A673 (cell line): ENCODE data around the gene ZBP1.

Experiments
- EZH2 ChIP-seq: fragments of 200-600 bp; sonication (generic); IDR thresholded peaks from 2 replicates; pipeline ENCODE4 v1.6.1; 2017; ENCODE audit warnings: borderline replicate concordance, low read depth, mild to moderate bottlenecking, mixed read lengths, antibody characterized with exemption, low read length; ENCODE audit not compliant: poor library complexity, severe bottlenecking
- TF ChIP-seq, protein P1 (sequence below): fragments of 300-800, 200-600 bp; sonication (generic); conservative IDR thresholded peaks from 2 replicates; pipeline ENCODE4 v1.5.1; 2017; ENCODE audit warnings: low read depth, mild to moderate bottlenecking, antibody characterized with exemption, low read length, moderate library complexity, mixed read lengths

DNA sequence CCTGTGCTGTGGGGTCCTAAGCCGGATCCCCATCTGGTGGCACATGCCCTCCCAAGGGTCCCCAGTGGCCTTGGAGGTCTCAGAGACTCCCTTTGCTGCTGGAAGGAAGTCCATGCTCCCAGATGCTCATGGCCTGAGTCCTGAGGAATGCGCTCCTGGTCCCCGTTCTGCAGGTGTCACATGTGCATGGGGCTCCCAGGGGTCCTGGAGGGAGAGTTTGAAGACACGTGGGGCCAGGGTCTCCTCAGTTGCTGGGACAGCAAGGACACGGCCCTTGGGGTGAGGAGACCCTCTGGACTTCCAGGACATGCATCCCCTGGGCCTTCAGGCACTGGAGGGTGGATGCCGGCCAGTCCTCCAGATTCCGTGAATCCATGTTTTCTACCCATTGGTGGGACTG is 11.7 kb downstream of the ZBP1 start:
- TF ChIP-seq, protein P1, sequence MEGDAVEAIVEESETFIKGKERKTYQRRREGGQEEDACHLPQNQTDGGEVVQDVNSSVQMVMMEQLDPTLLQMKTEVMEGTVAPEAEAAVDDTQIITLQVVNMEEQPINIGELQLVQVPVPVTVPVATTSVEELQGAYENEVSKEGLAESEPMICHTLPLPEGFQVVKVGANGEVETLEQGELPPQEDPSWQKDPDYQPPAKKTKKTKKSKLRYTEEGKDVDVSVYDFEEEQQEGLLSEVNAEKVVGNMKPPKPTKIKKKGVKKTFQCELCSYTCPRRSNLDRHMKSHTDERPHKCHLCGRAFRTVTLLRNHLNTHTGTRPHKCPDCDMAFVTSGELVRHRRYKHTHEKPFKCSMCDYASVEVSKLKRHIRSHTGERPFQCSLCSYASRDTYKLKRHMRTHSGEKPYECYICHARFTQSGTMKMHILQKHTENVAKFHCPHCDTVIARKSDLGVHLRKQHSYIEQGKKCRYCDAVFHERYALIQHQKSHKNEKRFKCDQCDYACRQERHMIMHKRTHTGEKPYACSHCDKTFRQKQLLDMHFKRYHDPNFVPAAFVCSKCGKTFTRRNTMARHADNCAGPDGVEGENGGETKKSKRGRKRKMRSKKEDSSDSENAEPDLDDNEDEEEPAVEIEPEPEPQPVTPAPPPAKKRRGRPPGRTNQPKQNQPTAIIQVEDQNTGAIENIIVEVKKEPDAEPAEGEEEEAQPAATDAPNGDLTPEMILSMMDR = no peak
- no peak for TF ChIP-seq EZH2
